Type B pancreatic cell (in vitro differentiated cells): Measurements from ENCODE around the gene ATP2C1. TPM values are rescaled to one million over a fixed set of nuclear protein-coding genes. Genes with fewer than 3 reads are reported as not detected.

Experiments used
- DNase-seq: peaks from one replicate; pipeline ENCODE4 v3.0.0; 2021; ENCODE audit warnings: mixed read lengths; ENCODE audit not compliant: unreplicated experiment; ENCODE audit errors: extremely low spot score
- H3K27ac Mint-ChIP-seq: 2 replicates; pipeline ENCODE4 v1.8.0; 2021; ENCODE audit warnings: mild to moderate bottlenecking, mixed read lengths
- H3K27me3 Mint-ChIP-seq: 2 replicates; pipeline ENCODE4 v1.8.0; 2021; ENCODE audit warnings: mixed read lengths
- H3K36me3 Mint-ChIP-seq: 2 replicates; pipeline ENCODE4 v1.8.0; 2021; ENCODE audit warnings: mixed read lengths
- H3K4me1 Mint-ChIP-seq: one replicate; pipeline ENCODE4 v1.8.0; 2021; ENCODE audit warnings: mixed read lengths; ENCODE audit not compliant: unreplicated experiment
- H3K4me3 Mint-ChIP-seq: 2 replicates; pipeline ENCODE4 v1.8.0; 2021; ENCODE audit warnings: mild to moderate bottlenecking, mixed read lengths
- H3K9me3 Mint-ChIP-seq: 2 replicates; pipeline ENCODE4 v1.8.0; 2021; ENCODE audit warnings: mixed read lengths
- CTCF ChIP-seq: fragments of 200-600 bp; sonication (generic); conservative IDR thresholded peaks from 2 replicates; pipeline ENCODE4 v1.5.0; 2021; ENCODE audit warnings: antibody characterized with exemption, mild to moderate bottlenecking
- total RNA-seq: library from RNA; stranded (reverse); gene quantifications from 2 replicates; pipeline ENCODE4 v1.2.1, GENCODE V29; 2021; ENCODE audit warnings: low replicate concordance

The ATP2C1 gene
- total RNA-seq, 1 donor from 2014 or later: 81.0 TPM

GRCh38 chr3:130915567-130916292 lies 21.8 kb downstream of the ATP2C1 start:
- TF ChIP-seq CTCF: no peak
- Mint-ChIP-seq H3K27ac (no peak overlapping the region), H3K4me1 (no peaks in the 10 kb centered on the region), H3K4me3 (no peak overlapping the region), H3K27me3 (no peaks in the 10 kb centered on the region), H3K9me3 (no peaks in the 10 kb centered on the region), H3K36me3 (peaks cover 16% of the 10 kb centered on the region)
- DNase-seq: no peak

DNA sequence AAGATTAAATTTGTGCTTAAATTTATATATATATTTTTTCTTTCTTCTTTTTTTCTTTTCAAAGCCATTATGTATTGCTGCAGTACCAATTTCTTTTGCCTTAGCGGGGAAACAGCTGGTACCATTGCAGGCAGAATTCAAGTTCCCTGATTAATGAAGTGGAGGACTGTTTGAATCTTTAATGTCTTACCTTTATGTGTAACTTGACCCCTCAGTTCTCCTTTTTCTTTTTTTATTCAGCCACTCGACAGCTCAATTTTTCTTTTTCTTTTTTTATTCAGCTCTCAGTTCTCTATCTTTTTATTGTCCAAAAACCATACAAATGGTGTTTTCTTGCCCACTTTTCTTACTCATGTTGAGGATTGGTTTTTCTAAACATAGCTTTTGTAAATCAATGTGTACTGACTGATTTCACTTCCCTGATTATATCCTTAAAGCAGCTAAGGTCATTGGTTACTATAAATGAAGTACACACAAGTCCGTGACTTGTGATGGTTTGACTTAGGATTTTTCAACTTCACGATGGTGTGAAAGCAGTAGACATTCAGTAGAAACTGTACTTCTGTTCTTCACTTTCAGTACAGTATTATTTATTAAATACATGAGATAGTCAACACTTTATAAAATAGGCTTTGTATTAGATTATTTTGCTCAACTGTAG lies 22.8 kb downstream of the ATP2C1 start:
- peaks cover 21% of the 10 kb centered on the region for H3K36me3 Mint-ChIP-seq
- no peaks in the 10 kb centered on the region for H3K9me3 Mint-ChIP-seq
- H3K4me1 Mint-ChIP-seq: no peaks in the 10 kb centered on the region
- no peak overlapping the region for H3K27ac Mint-ChIP-seq
- DNase-seq: no peak
- no peak for TF ChIP-seq CTCF
- H3K27me3 Mint-ChIP-seq: no peaks in the 10 kb centered on the region
- no peak overlapping the region for H3K4me3 Mint-ChIP-seq

- H3K9me3 Mint-ChIP-seq: peaks cover 6% of the 10 kb centered on the region
- H3K4me1 Mint-ChIP-seq: no peaks in the 10 kb centered on the region
- H3K27me3 Mint-ChIP-seq: no peaks in the 10 kb centered on the region
- no peak for DNase-seq
- peaks cover 21% of the 10 kb centered on the region for H3K36me3 Mint-ChIP-seq
- no peak for TF ChIP-seq CTCF
- no peak overlapping the region for H3K4me3 Mint-ChIP-seq
- no peak overlapping the region for H3K27ac Mint-ChIP-seq
Measured at GRCh38 chr3:130918328-130918727, 24.4 kb downstream of the ATP2C1 start.

DNA sequence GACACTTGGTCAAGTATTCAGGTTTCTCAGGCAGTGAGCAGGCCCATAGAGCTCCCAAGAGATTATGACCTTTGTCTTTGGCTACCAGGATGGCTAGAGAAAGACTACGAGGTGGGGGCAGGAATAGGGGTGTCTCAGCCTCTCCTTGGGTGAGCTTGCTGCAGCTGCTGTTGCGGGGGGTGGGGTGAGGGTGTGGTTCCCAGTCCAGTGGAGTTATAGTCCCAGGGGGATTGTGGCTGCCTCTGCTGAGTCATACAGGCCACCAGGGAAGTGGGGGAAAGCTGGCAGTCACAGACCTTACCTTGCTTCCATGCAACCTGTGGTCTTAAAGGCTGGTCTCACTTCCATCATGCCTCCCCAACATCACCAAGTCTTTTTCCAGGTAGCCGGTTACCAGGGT lies 31.7 kb downstream of the ATP2C1 start:
- Mint-ChIP-seq H3K36me3 (peaks cover 26% of the 10 kb centered on the region), H3K4me3 (no peak overlapping the region), H3K4me1 (peaks cover 9% of the 10 kb centered on the region), H3K9me3 (peaks cover 13% of the 10 kb centered on the region), H3K27me3 (no peaks in the 10 kb centered on the region), H3K27ac (no peak overlapping the region)
- no peak for DNase-seq
- no peak for TF ChIP-seq CTCF

GRCh38 chr3:130926504-130926903 lies 32.6 kb downstream of the ATP2C1 start:
- TF ChIP-seq CTCF: no peak
- no peak overlapping the region for H3K4me3 Mint-ChIP-seq
- DNase-seq: no peak
- H3K27ac Mint-ChIP-seq: no peak overlapping the region
- peaks cover 13% of the 10 kb centered on the region for H3K9me3 Mint-ChIP-seq
- peaks cover 9% of the 10 kb centered on the region for H3K4me1 Mint-ChIP-seq
- no peaks in the 10 kb centered on the region for H3K27me3 Mint-ChIP-seq
- H3K36me3 Mint-ChIP-seq: peaks cover 23% of the 10 kb centered on the region
